K562 (cell line): ENCODE measurements around the gene CTSF. TPM values are rescaled to one million over a fixed set of nuclear protein-coding genes. Genes with fewer than 3 reads are reported as not detected.

Source experiments
- CBFA2T3 ChIP-seq: fragments of 450-650 bp; IDR thresholded peaks from 2 replicates; pipeline ENCODE4 v1.6.1; 2017
- COPS2 ChIP-seq: fragments of 450-650 bp; conservative IDR thresholded peaks from 2 replicates; pipeline ENCODE4 v1.6.1; 2016; ENCODE audit warnings: mild to moderate bottlenecking, moderate library complexity
- ETS2 ChIP-seq: IDR thresholded peaks from 2 replicates; pipeline ENCODE4 v1.6.1; 2016; ENCODE audit warnings: borderline replicate concordance, missing genetic modification characterization, mild to moderate bottlenecking, moderate library complexity, missing compliant biosample characterization; ENCODE audit not compliant: poor library complexity, severe bottlenecking
- GTF2F1 ChIP-seq: IDR thresholded peaks from 2 replicates; pipeline ENCODE4 v1.6.1; 2011; ENCODE audit warnings: low read depth, low read length, improper control_type of control experiment
- KLF13 ChIP-seq: fragments of 450-650 bp; IDR thresholded peaks from 2 replicates; pipeline ENCODE4 v1.6.1; 2016; ENCODE audit warnings: missing genetic modification characterization, low read depth, mild to moderate bottlenecking, missing compliant biosample characterization, moderate library complexity, borderline replicate concordance
- PCBP1 ChIP-seq: fragments of 200-400 bp; formaldehyde crosslinking; IDR thresholded peaks from 2 replicates; pipeline ENCODE4 v1.6.1; 2018; ENCODE audit warnings: mild to moderate bottlenecking, low read depth, low read length; ENCODE audit not compliant: poor library complexity, severe bottlenecking
- PHTF2 ChIP-seq: fragments of 250-450 bp; sonication (Bioruptor Pico); IDR thresholded peaks from 2 replicates; pipeline ENCODE4 v1.5.0; 2021; ENCODE audit warnings: mild to moderate bottlenecking
- SLC30A9 ChIP-seq: fragments of 250-450 bp; sonication (Bioruptor Pico); IDR thresholded peaks from 2 replicates; pipeline ENCODE4 v1.8.0; 2022; ENCODE audit warnings: mild to moderate bottlenecking, moderate library complexity
- TBP ChIP-seq: optimal IDR thresholded peaks from 2 replicates; pipeline ENCODE3; 2011; ENCODE audit warnings: low read depth, low read length, improper control_type of control experiment
- ZNF282 ChIP-seq: sonication (generic); formaldehyde crosslinking; IDR thresholded peaks from 2 replicates; pipeline ENCODE4 v1.8.1; 2023; ENCODE audit warnings: missing genetic modification reagents
- ZNF311 ChIP-seq: fragments of 250-450 bp; sonication (Bioruptor Pico); IDR thresholded peaks from 2 replicates; pipeline ENCODE4 v1.4.0; 2020; ENCODE audit warnings: mild to moderate bottlenecking, moderate library complexity
- ZNF431 ChIP-seq: sonication (generic); formaldehyde crosslinking; IDR thresholded peaks from 2 replicates; pipeline ENCODE4 v1.8.0; 2022; ENCODE audit warnings: mild to moderate bottlenecking, missing genetic modification reagents
- polyA plus RNA-seq, 8 experiments: library from polyadenylated mRNA; depleted of rRNA in 4 of 8; stranded (reverse) in 5 of 8; unstranded in 3 of 8; fragments of >200 nt; fragmentation: Nextera tagmentation in 2 of 8; fragmentation: Illumina TruSeq in 1 of 8; extraction: Ambion mirVana in 2 of 8; extraction: Trizol in 1 of 8; gene quantifications; 2 replicates each; pipeline versions ENCODE4 v1.2.1 to v1.2.3, GENCODE V29; 2011 to 2014; ENCODE audit warnings: inconsistent platforms in 1 of 8, missing spikeins in 1 of 8
- total RNA-seq, 7 experiments: library from RNA; depleted of rRNA in 6 of 7; stranded (reverse); fragments of >200 nt in 6 of 7; fragmentation: Illumina TruSeq in 2 of 7; extraction: Trizol in 2 of 7; gene quantifications; 2 replicates each; pipeline versions ENCODE4 v1.2.1 to v1.2.3, GENCODE V29; 2011 to 2021; ENCODE audit warnings: low replicate concordance in 1 of 7
- TF ChIP-seq, protein P1 (sequence below): sonication (generic); formaldehyde crosslinking; IDR thresholded peaks from 2 replicates; pipeline ENCODE4 v1.8.0; 2022; ENCODE audit warnings: mild to moderate bottlenecking, missing genetic modification reagents, borderline replicate concordance
- TF ChIP-seq, protein P2 (sequence below): sonication (generic); formaldehyde crosslinking; IDR thresholded peaks from 2 replicates; pipeline ENCODE4 v1.8.0; 2023; ENCODE audit warnings: mild to moderate bottlenecking, missing genetic modification reagents
- TF ChIP-seq, protein P3 (sequence below): fragments of 250-450 bp; sonication (Bioruptor Pico); IDR thresholded peaks from 2 replicates; pipeline ENCODE4 v1.4.0; 2020; ENCODE audit warnings: mild to moderate bottlenecking, moderate library complexity, borderline replicate concordance
- TF ChIP-seq, protein P4 (sequence below): fragments of 450-650 bp; IDR thresholded peaks from 2 replicates; pipeline ENCODE4 v1.6.1; 2016

CTSF gene
- total and polyA plus RNA-seq, 9 of the 15 experiments (the other 6 are each of a cell fraction or from before 2014, with no cell fraction given), result 0.41 to 10.5 (median 3.8) TPM

DNA sequence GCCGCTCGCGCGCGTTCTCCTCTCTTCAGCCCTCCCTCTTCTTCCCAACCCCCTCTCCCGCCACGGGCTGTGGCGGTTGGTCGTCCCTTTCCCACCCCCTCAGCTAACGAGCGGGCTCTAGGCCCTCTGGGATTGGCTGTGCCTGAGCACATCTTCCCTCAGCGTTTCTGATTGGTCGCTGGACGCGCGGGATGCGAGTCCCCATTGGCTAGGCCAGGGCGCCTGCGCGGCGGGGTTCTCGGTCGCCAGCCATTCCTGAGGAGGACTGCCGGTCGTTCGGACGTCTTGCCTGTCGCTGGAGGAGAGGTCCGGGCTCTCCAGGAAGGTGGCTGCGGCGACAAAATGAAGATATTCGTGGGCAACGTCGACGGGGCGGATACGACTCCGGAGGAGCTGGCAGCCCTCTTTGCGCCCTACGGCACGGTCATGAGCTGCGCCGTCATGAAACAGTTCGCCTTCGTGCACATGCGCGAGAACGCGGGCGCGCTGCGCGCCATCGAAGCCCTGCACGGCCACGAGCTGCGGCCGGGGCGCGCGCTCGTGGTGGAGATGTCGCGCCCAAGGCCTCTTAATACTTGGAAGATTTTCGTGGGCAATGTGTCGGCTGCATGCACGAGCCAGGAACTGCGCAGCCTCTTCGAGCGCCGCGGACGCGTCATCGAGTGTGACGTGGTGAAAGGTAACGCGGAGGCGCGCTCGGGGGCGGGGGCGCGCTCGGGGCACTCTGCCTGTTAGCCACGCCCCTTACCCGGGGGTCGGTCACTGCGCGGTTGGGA lies 48.2 kb upstream of the CTSF start, which contains the start of gene RBM14 (continued):
- peak; percentile 97 for TF ChIP-seq TBP
- TF ChIP-seq ETS2, result no peak
- TF ChIP-seq ZNF431 (CRISPR knock-in tag), result peak; percentile 82; the same call in 1 of the 2 replicates
- TF ChIP-seq GTF2F1, result no peak
- no peak for TF ChIP-seq CBFA2T3
- no peak for TF ChIP-seq ZNF282
- TF ChIP-seq, protein P1, sequence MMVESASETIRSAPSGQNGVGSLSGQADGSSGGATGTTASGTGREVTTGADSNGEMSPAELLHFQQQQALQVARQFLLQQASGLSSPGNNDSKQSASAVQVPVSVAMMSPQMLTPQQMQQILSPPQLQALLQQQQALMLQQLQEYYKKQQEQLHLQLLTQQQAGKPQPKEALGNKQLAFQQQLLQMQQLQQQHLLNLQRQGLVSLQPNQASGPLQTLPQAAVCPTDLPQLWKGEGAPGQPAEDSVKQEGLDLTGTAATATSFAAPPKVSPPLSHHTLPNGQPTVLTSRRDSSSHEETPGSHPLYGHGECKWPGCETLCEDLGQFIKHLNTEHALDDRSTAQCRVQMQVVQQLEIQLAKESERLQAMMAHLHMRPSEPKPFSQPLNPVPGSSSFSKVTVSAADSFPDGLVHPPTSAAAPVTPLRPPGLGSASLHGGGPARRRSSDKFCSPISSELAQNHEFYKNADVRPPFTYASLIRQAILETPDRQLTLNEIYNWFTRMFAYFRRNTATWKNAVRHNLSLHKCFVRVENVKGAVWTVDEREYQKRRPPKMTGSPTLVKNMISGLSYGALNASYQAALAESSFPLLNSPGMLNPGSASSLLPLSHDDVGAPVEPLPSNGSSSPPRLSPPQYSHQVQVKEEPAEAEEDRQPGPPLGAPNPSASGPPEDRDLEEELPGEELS (CRISPR knock-in tag), result peak; percentile 3; the same call in 1 of the 2 replicates
- TF ChIP-seq KLF13, result 0 out of 2 replicates have a peak, but pooled peaks have one; percentile 22
- TF ChIP-seq, protein P2, sequence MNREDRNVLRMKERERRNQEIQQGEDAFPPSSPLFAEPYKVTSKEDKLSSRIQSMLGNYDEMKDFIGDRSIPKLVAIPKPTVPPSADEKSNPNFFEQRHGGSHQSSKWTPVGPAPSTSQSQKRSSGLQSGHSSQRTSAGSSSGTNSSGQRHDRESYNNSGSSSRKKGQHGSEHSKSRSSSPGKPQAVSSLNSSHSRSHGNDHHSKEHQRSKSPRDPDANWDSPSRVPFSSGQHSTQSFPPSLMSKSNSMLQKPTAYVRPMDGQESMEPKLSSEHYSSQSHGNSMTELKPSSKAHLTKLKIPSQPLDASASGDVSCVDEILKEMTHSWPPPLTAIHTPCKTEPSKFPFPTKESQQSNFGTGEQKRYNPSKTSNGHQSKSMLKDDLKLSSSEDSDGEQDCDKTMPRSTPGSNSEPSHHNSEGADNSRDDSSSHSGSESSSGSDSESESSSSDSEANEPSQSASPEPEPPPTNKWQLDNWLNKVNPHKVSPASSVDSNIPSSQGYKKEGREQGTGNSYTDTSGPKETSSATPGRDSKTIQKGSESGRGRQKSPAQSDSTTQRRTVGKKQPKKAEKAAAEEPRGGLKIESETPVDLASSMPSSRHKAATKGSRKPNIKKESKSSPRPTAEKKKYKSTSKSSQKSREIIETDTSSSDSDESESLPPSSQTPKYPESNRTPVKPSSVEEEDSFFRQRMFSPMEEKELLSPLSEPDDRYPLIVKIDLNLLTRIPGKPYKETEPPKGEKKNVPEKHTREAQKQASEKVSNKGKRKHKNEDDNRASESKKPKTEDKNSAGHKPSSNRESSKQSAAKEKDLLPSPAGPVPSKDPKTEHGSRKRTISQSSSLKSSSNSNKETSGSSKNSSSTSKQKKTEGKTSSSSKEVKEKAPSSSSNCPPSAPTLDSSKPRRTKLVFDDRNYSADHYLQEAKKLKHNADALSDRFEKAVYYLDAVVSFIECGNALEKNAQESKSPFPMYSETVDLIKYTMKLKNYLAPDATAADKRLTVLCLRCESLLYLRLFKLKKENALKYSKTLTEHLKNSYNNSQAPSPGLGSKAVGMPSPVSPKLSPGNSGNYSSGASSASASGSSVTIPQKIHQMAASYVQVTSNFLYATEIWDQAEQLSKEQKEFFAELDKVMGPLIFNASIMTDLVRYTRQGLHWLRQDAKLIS (CRISPR knock-in tag), result peak; percentile 96
- TF ChIP-seq, protein P3, sequence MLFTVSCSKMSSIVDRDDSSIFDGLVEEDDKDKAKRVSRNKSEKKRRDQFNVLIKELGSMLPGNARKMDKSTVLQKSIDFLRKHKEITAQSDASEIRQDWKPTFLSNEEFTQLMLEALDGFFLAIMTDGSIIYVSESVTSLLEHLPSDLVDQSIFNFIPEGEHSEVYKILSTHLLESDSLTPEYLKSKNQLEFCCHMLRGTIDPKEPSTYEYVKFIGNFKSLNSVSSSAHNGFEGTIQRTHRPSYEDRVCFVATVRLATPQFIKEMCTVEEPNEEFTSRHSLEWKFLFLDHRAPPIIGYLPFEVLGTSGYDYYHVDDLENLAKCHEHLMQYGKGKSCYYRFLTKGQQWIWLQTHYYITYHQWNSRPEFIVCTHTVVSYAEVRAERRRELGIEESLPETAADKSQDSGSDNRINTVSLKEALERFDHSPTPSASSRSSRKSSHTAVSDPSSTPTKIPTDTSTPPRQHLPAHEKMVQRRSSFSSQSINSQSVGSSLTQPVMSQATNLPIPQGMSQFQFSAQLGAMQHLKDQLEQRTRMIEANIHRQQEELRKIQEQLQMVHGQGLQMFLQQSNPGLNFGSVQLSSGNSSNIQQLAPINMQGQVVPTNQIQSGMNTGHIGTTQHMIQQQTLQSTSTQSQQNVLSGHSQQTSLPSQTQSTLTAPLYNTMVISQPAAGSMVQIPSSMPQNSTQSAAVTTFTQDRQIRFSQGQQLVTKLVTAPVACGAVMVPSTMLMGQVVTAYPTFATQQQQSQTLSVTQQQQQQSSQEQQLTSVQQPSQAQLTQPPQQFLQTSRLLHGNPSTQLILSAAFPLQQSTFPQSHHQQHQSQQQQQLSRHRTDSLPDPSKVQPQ (CRISPR knock-in tag), result peak; percentile 19; the same call in 1 of the 2 replicates
- TF ChIP-seq, protein P4, sequence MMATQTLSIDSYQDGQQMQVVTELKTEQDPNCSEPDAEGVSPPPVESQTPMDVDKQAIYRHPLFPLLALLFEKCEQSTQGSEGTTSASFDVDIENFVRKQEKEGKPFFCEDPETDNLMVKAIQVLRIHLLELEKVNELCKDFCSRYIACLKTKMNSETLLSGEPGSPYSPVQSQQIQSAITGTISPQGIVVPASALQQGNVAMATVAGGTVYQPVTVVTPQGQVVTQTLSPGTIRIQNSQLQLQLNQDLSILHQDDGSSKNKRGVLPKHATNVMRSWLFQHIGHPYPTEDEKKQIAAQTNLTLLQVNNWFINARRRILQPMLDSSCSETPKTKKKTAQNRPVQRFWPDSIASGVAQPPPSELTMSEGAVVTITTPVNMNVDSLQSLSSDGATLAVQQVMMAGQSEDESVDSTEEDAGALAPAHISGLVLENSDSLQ, result peak; percentile 92
- TF ChIP-seq PCBP1, result no peak
- TF ChIP-seq SLC30A9 (CRISPR knock-in tag), result no peak
- TF ChIP-seq PHTF2 (CRISPR knock-in tag), result no peak
- no peak for TF ChIP-seq COPS2
- TF ChIP-seq ZNF311, result peak; percentile 69; the same call in 1 of the 2 replicates
